ENCODE data around the gene SLC24A4.

The SLC24A4 gene

DNA sequence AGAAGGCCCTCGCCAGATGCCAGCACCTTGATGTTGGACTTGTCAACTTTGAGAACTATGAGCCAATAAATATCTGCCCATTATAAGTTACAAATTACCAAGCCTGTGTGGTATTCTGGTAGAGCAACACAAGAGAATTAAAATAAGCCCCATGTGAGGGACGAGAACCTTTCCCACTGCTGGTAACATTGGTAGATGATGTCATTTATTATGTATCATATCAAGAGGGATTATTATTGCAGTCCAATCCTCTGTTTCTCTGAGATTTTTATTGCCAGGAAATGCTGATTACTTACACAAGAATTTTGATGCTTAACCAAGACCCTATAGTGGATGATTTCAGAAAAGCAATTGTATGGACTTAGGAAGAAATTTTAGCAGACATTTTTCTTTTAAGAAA lies 40.3 kb upstream of the SLC24A4 start:
- no peak overlapping the region for H3K4me3 ChIP-seq (ENCODE audit: low read depth, low read length)
- TF ChIP-seq, protein P1, sequence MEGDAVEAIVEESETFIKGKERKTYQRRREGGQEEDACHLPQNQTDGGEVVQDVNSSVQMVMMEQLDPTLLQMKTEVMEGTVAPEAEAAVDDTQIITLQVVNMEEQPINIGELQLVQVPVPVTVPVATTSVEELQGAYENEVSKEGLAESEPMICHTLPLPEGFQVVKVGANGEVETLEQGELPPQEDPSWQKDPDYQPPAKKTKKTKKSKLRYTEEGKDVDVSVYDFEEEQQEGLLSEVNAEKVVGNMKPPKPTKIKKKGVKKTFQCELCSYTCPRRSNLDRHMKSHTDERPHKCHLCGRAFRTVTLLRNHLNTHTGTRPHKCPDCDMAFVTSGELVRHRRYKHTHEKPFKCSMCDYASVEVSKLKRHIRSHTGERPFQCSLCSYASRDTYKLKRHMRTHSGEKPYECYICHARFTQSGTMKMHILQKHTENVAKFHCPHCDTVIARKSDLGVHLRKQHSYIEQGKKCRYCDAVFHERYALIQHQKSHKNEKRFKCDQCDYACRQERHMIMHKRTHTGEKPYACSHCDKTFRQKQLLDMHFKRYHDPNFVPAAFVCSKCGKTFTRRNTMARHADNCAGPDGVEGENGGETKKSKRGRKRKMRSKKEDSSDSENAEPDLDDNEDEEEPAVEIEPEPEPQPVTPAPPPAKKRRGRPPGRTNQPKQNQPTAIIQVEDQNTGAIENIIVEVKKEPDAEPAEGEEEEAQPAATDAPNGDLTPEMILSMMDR (IDR thresholded peaks at IDR 0.05; ENCODE audit: low read depth, low read length) = no peak

DNA sequence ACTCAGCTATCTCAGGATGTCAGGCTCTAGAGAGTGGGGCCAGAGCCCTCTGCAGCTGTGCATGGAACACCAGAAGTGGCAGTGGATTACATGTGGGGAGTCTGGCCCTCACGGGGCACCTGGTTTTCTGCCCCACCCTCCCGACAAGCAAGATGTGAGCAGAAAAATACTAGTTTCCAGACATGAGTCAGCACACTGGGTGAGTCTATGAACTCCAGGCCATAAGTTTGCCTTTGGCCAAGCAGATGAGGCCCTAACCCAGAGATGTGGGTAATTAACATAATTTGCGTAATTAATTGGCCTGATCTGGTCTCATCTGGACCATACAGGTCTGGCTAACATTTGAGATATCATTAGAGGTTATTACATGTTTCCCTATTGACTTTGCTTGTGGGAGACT lies 37.7 kb upstream of the SLC24A4 start:
- TF ChIP-seq, protein P1 (IDR thresholded peaks at IDR 0.05; ENCODE audit: low read depth, low read length) = no peak
- H3K4me3 ChIP-seq (ENCODE audit: low read depth, low read length) = no peak overlapping the region

DNA sequence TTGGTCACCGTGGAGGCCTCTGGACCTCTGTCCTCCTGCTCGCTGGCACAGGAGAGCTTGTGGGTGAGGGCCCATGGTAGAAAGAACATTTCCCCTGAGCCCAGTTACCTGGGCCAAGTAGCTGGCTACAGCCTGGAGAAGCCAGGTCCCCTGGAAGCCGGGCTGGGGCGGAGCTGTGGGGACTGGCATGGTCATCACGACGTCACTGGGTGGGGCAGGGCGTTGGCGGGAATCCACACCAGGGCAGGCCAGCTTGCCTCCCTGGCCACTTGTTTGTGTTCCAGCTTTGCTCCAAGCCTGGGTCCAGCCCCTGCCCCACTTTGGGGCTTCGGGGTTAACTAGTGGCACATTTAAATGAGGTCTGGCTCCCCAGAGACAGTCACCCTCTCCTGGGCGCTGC lies 35.0 kb upstream of the SLC24A4 start:
- H3K4me3 ChIP-seq (ENCODE audit: low read depth, low read length) = no peak overlapping the region
- TF ChIP-seq, protein P1 (IDR thresholded peaks at IDR 0.05; ENCODE audit: low read depth, low read length) = no peak

- no peak overlapping the region for H3K4me3 ChIP-seq (ENCODE audit: low read depth, low read length)
- TF ChIP-seq, protein P1 (IDR thresholded peaks at IDR 0.05; ENCODE audit: low read depth, low read length) = no peak
Observed at GRCh38 chr14:92288994-92289660, 33.8 kb upstream of the SLC24A4 start.

- TF ChIP-seq, protein P1 (IDR thresholded peaks at IDR 0.05; ENCODE audit: low read depth, low read length) = no peak
- H3K4me3 ChIP-seq (ENCODE audit: low read depth, low read length) = no peak overlapping the region
Observed at GRCh38 chr14:92292673-92293072, 30.3 kb upstream of the SLC24A4 start.

GRCh38 chr14:92294506-92294905 lies 28.5 kb upstream of the SLC24A4 start:
- TF ChIP-seq, protein P1 (IDR thresholded peaks at IDR 0.05; ENCODE audit: low read depth, low read length) = no peak
- no peak overlapping the region for H3K4me3 ChIP-seq (ENCODE audit: low read depth, low read length)

DNA sequence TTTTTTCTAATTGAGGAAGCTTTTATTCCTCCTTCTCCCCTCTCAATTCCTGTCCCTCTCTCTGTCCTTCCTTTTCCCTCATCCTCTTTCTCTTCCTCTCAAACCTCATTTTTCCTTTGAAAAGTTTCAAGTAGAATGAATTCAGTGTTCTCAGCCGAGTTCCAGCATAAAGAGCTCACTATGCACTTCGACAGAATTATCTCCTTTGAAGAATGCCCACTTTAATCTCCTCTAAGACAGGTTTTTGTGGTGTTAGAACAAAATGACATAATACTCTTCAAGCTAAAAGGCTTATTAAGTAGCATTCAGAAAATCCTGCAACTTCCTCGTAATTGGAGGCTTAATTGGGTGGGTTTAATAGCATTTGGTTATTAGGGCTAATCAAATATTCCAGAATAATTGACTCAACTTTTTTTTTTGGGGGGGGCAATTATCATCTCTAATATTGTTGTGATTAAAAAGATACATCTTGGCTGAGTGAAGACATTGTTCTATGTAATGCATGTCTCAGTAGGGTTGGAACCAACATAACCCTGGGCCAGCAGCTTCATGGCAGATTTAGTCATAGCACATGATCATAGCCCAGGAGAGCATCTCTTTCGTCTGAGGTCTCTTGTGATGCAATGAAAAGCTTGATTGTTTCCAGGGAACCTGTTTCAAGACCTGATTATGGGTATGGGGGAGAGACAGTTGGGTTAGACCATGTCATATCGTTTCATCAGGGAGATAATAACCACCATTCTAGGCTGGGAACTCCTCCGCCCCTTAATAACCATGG lies 25.0 kb upstream of the SLC24A4 start:
- H3K4me3 ChIP-seq (ENCODE audit: low read depth, low read length) = no peak overlapping the region
- TF ChIP-seq, protein P1 (IDR thresholded peaks at IDR 0.05; ENCODE audit: low read depth, low read length) = no peak
